GM18511 (cell line): Measurements from ENCODE around the gene LRRTM1.

Experiments
- ATAC-seq: cut with Tn5 transposase; IDR thresholded peaks from one replicate; pipeline ENCODE4 v1.9.1; 2021; ENCODE audit warnings: mild to moderate bottlenecking, moderate library complexity; ENCODE audit not compliant: unreplicated experiment

Gene LRRTM1, protein sequence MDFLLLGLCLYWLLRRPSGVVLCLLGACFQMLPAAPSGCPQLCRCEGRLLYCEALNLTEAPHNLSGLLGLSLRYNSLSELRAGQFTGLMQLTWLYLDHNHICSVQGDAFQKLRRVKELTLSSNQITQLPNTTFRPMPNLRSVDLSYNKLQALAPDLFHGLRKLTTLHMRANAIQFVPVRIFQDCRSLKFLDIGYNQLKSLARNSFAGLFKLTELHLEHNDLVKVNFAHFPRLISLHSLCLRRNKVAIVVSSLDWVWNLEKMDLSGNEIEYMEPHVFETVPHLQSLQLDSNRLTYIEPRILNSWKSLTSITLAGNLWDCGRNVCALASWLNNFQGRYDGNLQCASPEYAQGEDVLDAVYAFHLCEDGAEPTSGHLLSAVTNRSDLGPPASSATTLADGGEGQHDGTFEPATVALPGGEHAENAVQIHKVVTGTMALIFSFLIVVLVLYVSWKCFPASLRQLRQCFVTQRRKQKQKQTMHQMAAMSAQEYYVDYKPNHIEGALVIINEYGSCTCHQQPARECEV

DNA sequence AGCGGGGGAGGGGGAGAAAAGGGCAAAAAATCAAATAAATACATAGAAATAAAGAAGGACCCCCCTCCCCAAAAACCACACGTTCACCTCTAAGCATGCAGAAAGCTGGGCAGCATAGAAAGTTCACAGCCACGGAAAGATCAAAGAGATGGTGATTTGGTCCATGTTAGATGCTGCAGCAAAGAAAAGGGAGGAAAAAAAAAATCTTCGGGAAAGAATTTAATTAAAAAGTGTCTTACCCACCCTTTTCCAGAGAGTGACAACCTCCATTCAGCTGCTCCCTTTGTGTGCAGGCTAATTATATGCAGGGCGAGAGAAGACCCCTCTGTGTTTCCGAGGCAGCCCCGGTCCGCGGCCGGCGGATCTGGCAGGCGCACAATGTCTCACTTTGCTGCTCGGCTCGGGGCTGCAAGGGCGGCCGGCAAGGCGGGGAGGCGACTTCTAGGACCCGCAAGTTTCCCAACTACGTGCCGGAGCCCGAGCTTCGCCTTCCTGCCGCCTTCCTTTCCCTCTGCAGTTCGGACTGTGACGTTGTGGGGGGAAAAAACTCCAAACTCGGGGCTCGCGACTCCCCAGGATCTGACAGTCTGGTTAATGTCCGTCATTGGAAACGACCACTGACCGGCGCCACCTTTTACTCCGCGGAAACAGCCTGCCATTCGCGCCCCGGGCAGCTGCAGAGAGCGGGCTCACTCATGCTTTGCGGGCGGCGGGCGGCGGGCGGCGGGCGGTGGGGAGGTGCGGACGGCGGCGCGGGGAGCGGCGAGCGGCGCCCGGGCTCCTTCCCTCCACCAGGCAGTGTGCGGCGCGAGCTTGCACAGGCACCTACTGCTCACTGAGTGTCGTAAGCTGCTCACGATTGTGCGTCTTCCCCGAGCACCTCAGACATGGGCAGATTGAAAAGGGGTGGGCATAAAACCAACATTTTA is at the start of gene LRRTM1:
Gene LRRTM1, minus strand, starts transcription at position 844 of the 929 bp plus-strand sequence. CDS start 933 bp downstream, outside the sequence.
- ATAC-seq, result no peak

DNA sequence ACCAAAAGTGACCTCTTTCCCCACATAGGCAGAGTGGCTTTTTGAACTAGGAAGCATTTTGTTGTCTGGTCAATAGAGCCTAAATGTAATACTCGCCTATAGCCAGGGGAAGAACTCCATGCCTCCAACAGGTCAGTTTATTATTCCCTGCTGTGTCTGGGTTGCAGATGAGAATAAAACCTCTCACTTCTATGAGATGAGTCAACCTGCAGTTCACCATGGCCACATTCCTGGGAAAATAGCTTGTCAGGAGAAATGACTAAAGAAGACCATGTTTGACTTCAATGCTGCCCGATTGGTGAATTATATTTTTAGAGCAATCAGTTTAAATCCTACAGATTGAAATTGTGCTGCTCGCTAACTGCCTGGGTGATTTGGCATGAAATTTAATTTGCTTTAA is 46.7 kb upstream of the LRRTM1 start:
- ATAC-seq, result no peak

DNA sequence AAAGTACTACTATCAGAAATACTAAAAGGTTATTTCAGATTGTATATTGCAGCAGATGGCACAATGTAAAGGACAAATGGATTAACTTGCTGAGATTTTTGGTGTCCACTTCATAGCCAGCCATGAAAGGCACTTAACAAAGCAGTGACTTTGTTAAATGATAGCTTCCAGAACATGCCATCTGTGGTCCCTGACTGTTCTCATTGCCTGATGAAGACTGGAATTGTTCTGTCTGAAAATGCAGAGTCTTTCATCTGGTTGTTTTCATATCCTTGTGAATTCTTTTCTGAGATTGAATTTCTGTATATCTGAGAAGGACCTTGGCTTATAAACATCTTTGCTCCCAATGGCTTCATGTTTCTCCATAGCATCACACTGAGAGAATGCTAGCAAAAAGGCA is 44.4 kb upstream of the LRRTM1 start:
- no peak for ATAC-seq

DNA sequence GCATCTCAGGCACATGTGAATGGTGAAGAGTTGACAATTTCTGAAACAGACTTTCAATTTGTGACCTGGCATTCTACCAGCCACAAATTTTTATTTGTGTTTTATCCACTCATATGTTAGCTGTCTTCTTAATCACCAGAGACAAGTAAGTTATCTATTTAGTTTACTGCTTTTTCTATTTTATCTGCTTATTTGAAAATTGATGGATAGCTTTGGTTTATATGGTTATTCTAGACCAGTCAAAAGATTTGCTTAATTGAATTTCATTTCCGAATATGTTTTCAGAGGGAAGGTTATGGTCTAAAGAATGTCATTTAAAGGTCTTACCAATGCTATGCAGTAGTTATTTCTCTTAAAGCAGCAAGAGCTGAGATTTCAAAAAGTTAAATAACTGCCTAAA is 43.5 kb upstream of the LRRTM1 start:
- no peak for ATAC-seq

DNA sequence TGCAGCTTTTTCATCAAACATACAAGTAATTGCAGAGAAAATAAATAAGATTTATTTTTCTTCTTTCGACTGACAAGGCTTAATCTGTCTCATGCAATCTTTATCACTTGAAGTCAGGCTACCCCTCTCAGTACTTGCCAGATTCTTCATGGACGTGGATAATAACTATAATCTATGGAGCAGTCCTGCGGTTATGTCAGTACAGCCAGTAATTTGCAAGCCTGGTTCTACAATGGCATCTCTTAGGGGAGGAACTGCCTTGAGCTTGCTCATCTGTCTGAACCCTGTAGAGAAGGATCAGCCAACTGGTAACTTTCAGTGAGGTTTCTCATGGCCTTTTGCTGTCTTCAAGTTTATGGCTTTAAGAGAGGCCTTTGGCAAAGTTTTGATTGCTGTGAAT is 35.5 kb upstream of the LRRTM1 start:
- no peak for ATAC-seq

DNA sequence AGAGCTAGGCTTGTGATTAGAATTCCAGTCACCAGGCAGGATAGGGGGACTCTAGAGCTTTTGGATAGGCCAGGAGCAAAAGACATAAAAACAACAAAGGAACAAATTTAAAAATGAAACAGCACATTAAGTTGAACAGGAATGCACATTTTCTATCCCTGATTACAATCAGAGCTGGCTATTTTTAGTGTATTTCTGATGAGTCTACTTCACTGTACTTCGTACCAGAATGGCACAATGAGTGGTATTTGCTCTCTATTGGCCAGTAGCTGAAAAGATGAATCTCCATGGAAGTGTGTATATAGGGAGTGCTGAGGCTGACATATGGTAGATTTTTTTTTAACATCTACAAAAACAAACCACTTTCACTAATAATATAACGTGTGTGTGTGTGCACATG is 34.2 kb upstream of the LRRTM1 start:
- ATAC-seq, result no peak

DNA sequence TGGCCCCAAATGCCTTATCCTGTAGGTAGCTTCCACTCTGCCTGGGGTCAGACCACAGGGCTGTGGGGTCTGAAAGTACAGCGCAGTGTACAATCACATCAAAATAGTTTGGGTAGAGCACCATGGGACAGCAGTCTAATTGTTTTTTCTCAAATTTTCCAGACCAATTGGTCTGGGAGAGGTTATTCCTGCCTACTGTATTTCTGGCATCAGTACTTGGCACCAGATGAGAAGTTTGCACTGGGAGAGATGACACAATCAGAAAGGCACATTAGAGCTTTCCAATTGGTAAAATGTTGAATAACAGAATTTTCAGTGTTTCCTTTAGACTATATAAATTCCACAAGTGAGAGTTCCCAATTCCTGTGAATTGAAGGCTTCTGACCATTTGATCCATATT is 30.9 kb upstream of the LRRTM1 start:
- ATAC-seq, result no peak

DNA sequence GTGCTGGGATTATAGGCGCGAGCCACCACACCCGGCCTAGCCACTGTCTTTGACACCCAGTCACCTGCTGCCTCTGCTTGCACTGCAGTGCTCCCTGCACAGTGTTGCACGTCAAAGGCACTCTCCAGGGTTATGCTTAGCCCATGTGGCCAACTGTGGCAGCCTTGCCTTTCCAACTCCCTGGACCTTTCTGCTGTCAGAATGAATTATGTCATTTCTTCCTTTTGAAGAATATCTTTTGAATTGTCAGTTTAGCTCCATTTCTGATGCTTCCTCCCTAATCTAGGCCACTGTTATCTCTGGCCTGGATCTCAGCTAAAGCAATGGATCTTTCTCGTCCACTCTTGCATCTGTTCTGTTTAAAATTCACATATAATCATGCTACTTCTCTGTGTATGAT is 29.3 kb upstream of the LRRTM1 start:
- no peak for ATAC-seq

DNA sequence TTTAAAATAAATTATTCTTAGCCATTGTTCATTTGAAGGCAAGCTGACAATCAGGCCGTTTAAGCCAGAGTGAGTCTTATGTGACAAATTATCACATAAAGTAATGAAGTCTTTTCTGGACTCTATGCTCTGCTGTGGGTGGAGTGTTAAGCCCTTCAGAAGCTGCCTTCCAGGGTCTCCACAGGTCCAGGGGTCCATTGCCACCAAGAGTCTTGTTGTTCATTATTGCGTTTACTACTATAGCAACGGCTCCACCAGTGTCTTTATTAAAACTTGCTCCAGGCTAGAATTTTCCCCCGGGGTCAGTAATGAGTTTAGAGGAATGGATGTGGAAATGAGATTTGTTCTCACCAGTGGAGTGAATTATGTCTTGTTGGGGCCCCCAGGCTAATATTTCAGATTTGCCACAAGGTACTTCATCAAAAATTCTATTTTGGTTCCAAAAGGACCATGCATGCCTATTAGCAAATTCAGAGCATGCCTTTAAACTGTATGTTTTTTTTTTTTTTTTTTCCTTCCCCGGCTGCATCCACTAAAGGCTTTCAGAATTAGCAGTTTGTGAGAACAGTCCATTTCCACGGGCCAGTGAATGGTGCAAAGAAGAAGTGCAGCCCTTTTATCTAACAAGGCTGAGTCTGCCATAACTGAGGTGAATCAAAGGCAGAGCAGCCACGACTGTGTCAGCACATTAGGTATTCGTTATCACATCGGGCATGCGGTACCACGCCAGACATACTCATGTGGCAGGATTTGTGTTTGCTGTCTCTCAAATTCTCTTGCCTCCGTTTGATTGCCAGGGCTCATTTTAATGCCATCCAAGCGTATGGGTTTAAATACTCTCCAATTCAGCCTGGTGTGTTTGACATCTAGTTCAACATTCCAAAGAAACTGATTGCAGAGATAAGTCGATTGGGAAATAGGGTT is 26.2 kb upstream of the LRRTM1 start:
- ATAC-seq, result no peak

DNA sequence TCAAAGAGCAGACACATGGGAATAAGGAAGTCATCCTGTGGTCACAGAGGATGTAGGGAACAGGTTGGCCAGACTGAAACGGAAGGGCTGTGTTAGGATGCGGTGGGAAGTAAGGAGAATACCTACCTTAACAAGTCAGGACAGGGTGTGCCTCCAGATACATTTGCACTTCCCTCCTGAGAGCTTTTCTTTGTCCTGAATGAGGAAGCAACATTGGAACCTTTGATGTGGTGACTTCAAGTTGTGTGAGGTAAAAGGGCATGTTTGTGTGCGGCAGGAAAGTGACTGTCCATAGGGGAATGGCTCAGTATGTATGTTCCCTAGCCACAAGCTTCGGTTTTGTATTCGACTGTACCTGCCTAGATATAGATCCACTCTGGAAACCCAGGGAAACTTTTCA is 24.9 kb upstream of the LRRTM1 start:
- no peak for ATAC-seq

DNA sequence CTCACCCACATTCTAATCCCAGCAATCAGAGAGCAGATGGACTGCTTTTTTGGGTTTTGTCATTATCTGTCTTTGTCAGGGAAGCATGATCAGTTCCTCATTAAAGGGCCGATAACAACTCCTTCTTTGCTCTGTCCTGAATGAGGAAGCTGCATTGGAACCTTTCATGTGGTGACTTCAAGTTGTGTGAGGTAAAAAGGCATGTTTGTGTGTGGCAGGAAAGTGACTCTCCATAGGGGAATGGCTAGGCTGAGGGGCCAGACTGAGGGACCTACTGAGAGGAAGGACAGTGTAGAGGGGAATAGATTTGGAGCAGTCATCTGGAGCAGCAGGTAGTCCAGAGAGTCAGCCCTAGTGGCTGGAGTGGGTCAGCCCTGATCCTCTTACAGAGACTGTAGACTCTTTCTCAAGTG is 23.6 kb upstream of the LRRTM1 start:
- ATAC-seq, result no peak

DNA sequence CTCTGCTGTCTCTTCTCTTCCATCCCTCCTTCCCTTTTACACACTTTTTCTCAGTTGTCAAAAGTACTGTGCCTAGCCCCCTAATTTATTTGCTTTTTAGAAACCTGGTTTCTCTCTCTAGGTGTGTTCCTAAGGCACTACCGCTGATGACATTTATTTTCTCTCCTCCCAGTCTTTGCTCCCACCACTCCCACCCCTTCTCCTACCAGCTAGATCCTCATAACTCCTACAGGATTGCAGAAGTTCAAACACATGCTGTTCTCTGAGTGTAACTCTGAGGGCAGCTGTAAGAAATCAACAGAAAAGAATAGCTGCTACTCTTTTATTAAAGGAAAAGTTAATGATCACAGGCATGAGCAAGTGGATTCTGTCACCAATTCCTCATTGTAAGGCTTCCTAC is 22.3 kb upstream of the LRRTM1 start:
- no peak for ATAC-seq

DNA sequence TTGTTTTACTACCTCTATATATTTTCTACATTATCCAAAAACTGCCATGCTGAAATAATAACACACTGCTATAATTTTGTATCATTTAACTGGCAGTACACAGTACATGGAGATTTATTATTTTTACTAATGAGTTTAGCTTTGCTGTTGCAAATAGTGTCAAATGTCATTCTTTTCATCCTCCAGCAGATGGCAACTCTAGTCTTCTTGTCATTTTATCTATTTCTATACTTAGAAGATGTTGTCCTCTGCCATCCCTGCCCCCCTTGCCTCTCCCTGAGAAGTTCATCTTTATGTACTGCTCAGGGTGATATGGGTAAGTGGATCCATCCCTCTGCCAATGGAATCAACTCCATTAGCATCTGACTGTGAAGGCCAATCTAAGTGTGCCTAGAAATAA is 21.7 kb upstream of the LRRTM1 start:
- no peak for ATAC-seq

DNA sequence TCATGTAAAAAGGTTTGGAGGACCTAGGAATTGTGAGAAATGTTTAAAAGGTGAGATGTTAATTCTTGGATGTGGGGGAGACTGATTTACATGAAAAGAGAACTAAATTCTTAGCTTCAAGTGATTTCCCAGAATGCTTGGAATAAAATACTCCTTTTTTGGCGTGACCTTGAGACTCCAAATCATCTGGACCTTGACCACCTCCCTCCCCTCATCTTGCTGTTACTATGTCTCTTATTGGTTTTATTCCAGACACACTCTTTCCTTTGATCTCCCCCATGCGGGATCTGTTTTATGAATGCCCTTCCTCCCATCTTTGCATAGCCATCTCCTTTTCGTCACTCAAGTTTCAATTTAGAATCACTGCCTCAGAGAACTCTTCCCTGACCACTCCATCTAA is 20.0 kb upstream of the LRRTM1 start:
- ATAC-seq, result no peak

DNA sequence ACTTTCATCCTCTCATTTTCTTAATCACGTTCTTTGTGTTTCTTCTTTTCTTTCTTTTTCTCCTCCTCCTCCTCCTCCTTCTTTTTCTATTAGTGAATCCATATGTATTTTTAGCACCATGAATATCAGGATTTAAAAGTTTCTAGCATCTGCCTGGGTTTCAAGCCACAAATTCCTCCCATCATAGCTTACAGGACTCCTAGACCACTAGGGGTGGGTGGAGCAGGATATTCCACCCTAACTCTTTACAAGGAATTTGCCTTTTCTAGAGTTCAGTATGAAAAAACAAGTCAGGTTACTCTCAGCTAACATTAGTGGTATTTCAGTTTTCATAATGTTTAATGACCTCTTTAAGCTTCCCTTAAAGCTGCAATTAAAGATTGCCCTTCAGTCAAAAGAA is 19.1 kb upstream of the LRRTM1 start:
- no peak for ATAC-seq

DNA sequence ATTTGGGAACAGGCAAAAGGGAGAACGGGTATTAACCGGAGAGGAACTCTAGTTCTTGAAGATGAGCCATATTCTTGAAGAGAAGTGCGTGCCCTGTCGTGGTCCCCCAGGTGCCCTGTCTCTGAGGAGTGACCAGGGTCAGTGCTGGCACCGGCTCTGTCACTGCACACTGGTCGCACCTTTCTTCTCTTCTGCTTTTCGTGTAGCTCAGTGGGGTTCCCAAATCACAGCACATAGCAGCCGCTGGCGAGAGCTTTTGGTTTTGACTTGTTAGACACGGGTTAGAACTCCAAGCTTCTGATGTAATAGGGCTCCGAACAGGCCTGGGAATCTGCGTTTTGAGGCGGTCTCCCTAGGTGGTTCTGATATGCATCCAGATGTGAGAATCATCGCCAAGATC is 18.4 kb upstream of the LRRTM1 start:
- ATAC-seq, result no peak

DNA sequence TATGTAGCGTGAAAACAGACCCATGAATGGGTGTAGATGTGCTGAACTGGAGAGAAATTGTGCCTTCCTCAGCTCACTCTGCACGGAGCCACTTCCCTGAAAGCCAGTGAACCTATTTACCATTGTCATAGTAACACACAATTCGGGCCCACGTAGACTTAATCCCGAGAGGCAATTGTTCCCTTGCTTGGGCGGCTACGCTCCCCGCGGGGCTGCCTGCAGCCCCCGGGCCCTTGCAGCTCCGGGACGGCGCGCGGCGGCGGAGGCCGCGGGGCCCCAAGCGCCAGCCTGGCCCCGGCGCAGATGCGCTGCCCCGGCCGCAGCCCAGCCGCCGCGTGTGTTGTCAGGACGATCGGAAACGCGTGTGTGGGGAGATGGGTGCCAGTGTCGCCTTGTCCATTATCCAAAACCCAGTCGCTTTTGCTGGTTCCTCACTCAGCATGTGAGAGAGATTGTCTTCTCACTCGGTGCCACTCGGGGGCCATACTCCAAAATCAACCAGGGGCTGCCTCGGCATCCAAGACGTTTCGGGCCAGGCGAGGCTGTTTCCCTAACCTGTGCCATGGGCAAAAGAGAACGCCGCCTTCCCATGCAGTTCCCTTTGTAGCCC is 17.9 kb upstream of the LRRTM1 start:
- ATAC-seq, result no peak

DNA sequence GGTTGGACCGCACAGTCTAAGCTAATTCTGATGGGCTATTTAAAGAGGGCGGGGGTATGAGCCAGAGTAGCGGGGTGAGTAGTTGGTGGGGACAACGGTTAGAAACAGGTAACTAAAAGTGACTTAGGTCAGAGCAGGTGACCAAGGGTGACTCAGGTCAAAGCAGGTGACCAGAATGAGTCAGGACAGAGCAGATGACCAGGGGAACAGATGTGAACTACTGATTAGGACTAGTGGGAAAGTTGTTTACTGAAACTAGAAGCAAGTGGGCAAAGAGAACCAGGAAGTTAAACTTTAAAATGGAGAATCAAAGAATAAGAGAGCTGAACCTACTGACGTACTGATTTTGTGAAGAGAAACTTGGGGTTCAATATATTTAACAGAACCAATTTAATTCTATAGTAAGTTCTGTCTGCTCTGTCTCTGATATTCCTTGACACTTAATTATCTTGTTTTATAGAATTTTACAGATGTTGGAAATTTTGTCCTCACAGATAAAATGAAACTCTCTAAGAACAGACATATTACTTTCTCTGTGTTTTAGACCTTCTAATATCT is 7.8 kb upstream of the LRRTM1 start:
- no peak for ATAC-seq

DNA sequence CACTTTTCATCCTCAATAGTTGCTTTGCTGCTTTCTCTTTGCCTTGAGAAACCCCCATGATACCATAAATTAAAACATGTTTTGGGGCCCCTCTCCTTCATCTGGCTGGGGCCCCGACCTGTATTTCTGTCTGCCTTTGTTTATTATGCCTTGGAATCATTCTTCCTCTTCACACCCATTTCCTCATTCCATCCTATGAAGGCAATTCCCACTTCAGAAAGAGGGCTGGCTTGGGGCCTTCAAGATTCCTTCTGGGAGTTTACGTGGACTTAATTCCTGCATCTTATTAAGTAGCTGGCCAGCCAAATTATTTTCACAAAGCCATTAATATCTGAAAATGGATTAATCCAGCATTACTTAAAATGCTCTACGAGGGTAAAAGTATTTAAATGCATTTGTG is 6.8 kb upstream of the LRRTM1 start:
- ATAC-seq, result no peak
